GM23248 (cell line): ENCODE measurements around the gene RTKN2. TPM values are rescaled to one million over a fixed set of nuclear protein-coding genes. Genes with fewer than 3 reads are reported as not detected.

ENCODE experiments used
- DNase-seq: peaks from one replicate; pipeline ENCODE4 v3.0.0-alpha.2; 2015
- H2AFZ ChIP-seq: fragments of 200-600 bp; sonication (generic); 2 replicates; pipeline ENCODE4 v1.6.1; 2016; ENCODE audit warnings: antibody characterized with exemption
- H3F3A ChIP-seq: fragments of 200-600 bp; sonication (generic); 2 replicates; pipeline ENCODE4 v1.6.1; 2016; ENCODE audit warnings: mild to moderate bottlenecking, antibody characterized with exemption, mixed run types; ENCODE audit not compliant: insufficient read depth
- H3K27ac ChIP-seq: fragments of 200-600 bp; sonication (generic); 2 replicates; pipeline ENCODE4 v1.5.1; 2016; ENCODE audit warnings: mild to moderate bottlenecking
- H3K27me3 ChIP-seq: fragments of 200-600 bp; sonication (generic); replicated peaks from 2 replicates; pipeline ENCODE4 v1.6.1; 2016; ENCODE audit warnings: mild to moderate bottlenecking; ENCODE audit not compliant: insufficient read depth
- H3K36me3 ChIP-seq: fragments of 200-600 bp; sonication (generic); 2 replicates; pipeline ENCODE4 v1.6.1; 2016; ENCODE audit warnings: low read depth, mild to moderate bottlenecking
- H3K4me1 ChIP-seq: fragments of 200-600 bp; sonication (generic); 2 replicates; pipeline ENCODE4 v1.6.1; 2016; ENCODE audit warnings: mild to moderate bottlenecking; ENCODE audit not compliant: insufficient read depth
- H3K4me2 ChIP-seq: fragments of 200-600 bp; sonication (generic); one replicate; pipeline ENCODE4 v1.6.1; 2016; ENCODE audit warnings: mild to moderate bottlenecking; ENCODE audit not compliant: unreplicated experiment
- H3K4me3 ChIP-seq: fragments of 200-600 bp; sonication (generic); 2 replicates; pipeline ENCODE4 v1.5.1; 2016; ENCODE audit warnings: mild to moderate bottlenecking
- H3K79me2 ChIP-seq: fragments of 200-600 bp; sonication (generic); 2 replicates; pipeline ENCODE4 v1.6.1; 2016; ENCODE audit warnings: mild to moderate bottlenecking; ENCODE audit not compliant: insufficient read depth
- H3K9ac ChIP-seq: fragments of 200-600 bp; sonication (generic); 2 replicates; pipeline ENCODE4 v1.6.1; 2016; ENCODE audit warnings: mild to moderate bottlenecking
- H3K9me2 ChIP-seq: fragments of 200-600 bp; sonication (generic); 2 replicates; pipeline ENCODE4 v1.6.1; 2016; ENCODE audit warnings: mixed run types, mild to moderate bottlenecking, moderate library complexity; ENCODE audit not compliant: insufficient read depth
- H3K9me3 ChIP-seq: fragments of 200-600 bp; sonication (generic); one replicate; pipeline ENCODE4 v1.6.1; 2017; ENCODE audit warnings: low read depth
- H4K20me1 ChIP-seq: fragments of 200-600 bp; sonication (generic); 2 replicates; pipeline ENCODE4 v1.6.0; 2016; ENCODE audit not compliant: insufficient read depth
- EZH2 ChIP-seq: fragments of 200-600 bp; sonication (generic); IDR thresholded peaks from 2 replicates; pipeline ENCODE4 v1.6.1; 2018; ENCODE audit warnings: antibody characterized with exemption, mild to moderate bottlenecking; ENCODE audit not compliant: insufficient read depth, poor library complexity, severe bottlenecking
- EZH2phosphoT487 ChIP-seq: fragments of 200-600 bp; sonication (generic); IDR thresholded peaks from 2 replicates; pipeline ENCODE4 v1.6.1; 2018; ENCODE audit warnings: antibody characterized with exemption, moderate library complexity, mild to moderate bottlenecking, low read depth; ENCODE audit not compliant: insufficient read depth
- WGBS, 2 experiments: methylation state at CpG; one replicate each; pipeline ENCODE4 v1.1.6; 2015 to 2017; ENCODE audit warnings: low lambda C conversion rate in 2 of 2, low coverage in 1 of 2; ENCODE audit errors: missing lambda C conversion rate in 2 of 2; 5-methylcytosine and 5-hydroxymethylcytosine counted together
- in situ Hi-C: fragments of 300-500 bp; cut with MboI; formaldehyde crosslinking; loops from 2 replicates; pipeline ENCODE4 v1.15.0; 2020
- polyA plus RNA-seq: library from polyadenylated mRNA; unstranded; fragments of >200 nt; fragmentation: Nextera tagmentation; extraction: Ambion mirVana; gene quantifications from 2 replicates; pipeline ENCODE4 v1.2.1, GENCODE V29; 2016
- total RNA-seq: library from RNA; depleted of rRNA; stranded (reverse); fragments of >200 nt; shearing (Covaris generic); gene quantifications from 2 replicates; pipeline ENCODE4 v1.2.3, GENCODE V29; 2014; rRNA removed

RTKN2 gene
- total and polyA plus RNA-seq, 2 experiments from 2014 or later, result 0.11 to 0.15 TPM

GRCh38 chr10:62148155-62148554, 120.5 kb downstream of the RTKN2 start:
- Histone ChIP-seq H3K9ac (no peak overlapping the region), H2AFZ (no peak overlapping the region), H3K4me1 (peaks cover 3% of the 10 kb centered on the region), H3K36me3 (no peaks in the 10 kb centered on the region), H3K4me2 (no peak overlapping the region), H3K79me2 (no peaks in the 10 kb centered on the region), H3K9me3 (no peaks in the 10 kb centered on the region), H3K4me3 (no peak overlapping the region), H3K9me2 (no peaks in the 10 kb centered on the region), H3K27ac (no peak overlapping the region), H4K20me1 (no peaks in the 10 kb centered on the region), H3K27me3 (no peaks in the 10 kb centered on the region), H3F3A (0 out of 2 replicates have a peak, but pooled peaks cover 4% of the 10 kb centered on the region)
- TF ChIP-seq EZH2 (no peak), EZH2phosphoT487 (no peak)
- no peak for DNase-seq
- 94% methylated on average over 3 of the region's 3 CpGs for WGBS, 2 experiments
- in situ Hi-C loops, result no loop called here

GRCh38 chr10:62147425-62147824, 121.2 kb downstream of the RTKN2 start:
- in situ Hi-C loops, result no loop called here
- no peak for TF ChIP-seq EZH2
- TF ChIP-seq EZH2phosphoT487, result no peak
- Histone ChIP-seq H3K27me3 (no peaks in the 10 kb centered on the region), H3K36me3 (no peaks in the 10 kb centered on the region), H3K9me3 (no peaks in the 10 kb centered on the region), H3F3A (no peaks in the 10 kb centered on the region), H2AFZ (no peak overlapping the region), H3K4me3 (no peak overlapping the region), H4K20me1 (no peaks in the 10 kb centered on the region), H3K79me2 (no peaks in the 10 kb centered on the region), H3K27ac (no peak overlapping the region), H3K9ac (no peak overlapping the region), H3K4me2 (no peak overlapping the region), H3K9me2 (no peaks in the 10 kb centered on the region), H3K4me1 (no peaks in the 10 kb centered on the region)
- 93 to 98% methylated on average over 4 of the region's 4 CpGs for WGBS, 2 experiments
- DNase-seq, result no peak

- H3K9me2 ChIP-seq, result no peaks in the 10 kb centered on the region
Observed at GRCh38 chr10:62136931-62137330, 131.7 kb downstream of the RTKN2 start.

GRCh38 chr10:62133618-62134017, 135.0 kb downstream of the RTKN2 start:
- no peaks in the 10 kb centered on the region for H3K27me3 ChIP-seq
- peaks cover 21% of the 10 kb centered on the region for H3K4me1 ChIP-seq
- H2AFZ ChIP-seq, result no peak overlapping the region
- no peak overlapping the region for H3K27ac ChIP-seq
- no peaks in the 10 kb centered on the region for H3K36me3 ChIP-seq
- H4K20me1 ChIP-seq, result no peaks in the 10 kb centered on the region
- no peak overlapping the region for H3K4me3 ChIP-seq
- no peak overlapping the region for H3K9ac ChIP-seq
- H3F3A ChIP-seq, result peaks cover 21% of the 10 kb centered on the region
- no peaks in the 10 kb centered on the region for H3K9me3 ChIP-seq
- TF ChIP-seq EZH2phosphoT487 (no peak), EZH2 (no peak)
- no peaks in the 10 kb centered on the region for H3K79me2 ChIP-seq
- in situ Hi-C loops, result no loop called here
- H3K9me2 ChIP-seq, result no peaks in the 10 kb centered on the region
- DNase-seq, result no peak
- no peak overlapping the region for H3K4me2 ChIP-seq

More at GRCh38 chr10:62136931-62137330, 131.7 kb downstream of the RTKN2 start:
- peaks cover 6% of the 10 kb centered on the region for H3F3A ChIP-seq
- TF ChIP-seq EZH2phosphoT487 (no peak), EZH2 (no peak)
- no peaks in the 10 kb centered on the region for H3K27me3 ChIP-seq
- no peaks in the 10 kb centered on the region for H3K79me2 ChIP-seq
- DNase-seq, result no peak
- H3K27ac ChIP-seq, result no peak overlapping the region
- no peaks in the 10 kb centered on the region for H3K9me3 ChIP-seq
- no peak overlapping the region for H3K4me3 ChIP-seq
- H2AFZ ChIP-seq, result no peak overlapping the region
- H3K4me1 ChIP-seq, result peaks cover under 1% of the 10 kb centered on the region; the same call in 1 of the 2 replicates
- H3K36me3 ChIP-seq, result no peaks in the 10 kb centered on the region
- in situ Hi-C loops, result no loop called here
- no peak overlapping the region for H3K4me2 ChIP-seq
- no peaks in the 10 kb centered on the region for H4K20me1 ChIP-seq
- 60 to 62% methylated on average over 3 of the region's 3 CpGs for WGBS, 2 experiments
- no peak overlapping the region for H3K9ac ChIP-seq

Other genes with a start within 250 kb of the RTKN2 start
- 0.86 and 2.4 TPM in 2 replicates for gene ZNF365, start 105.5 kb upstream of the RTKN2 start, total RNA-seq
- gene ZNF365, start 105.5 kb upstream of the RTKN2 start, polyA plus RNA-seq, result 0.76 and 1.4 TPM in 2 replicates